ENCODE results near the gene RTTN. TPM values are rescaled to one million over a fixed set of nuclear protein-coding genes. Genes with fewer than 3 reads are reported as not detected.

The RTTN gene
- total RNA-seq, 1 donor from 2014 or later, result 21.0 TPM

GRCh38 chr18:69969491-69969890 lies 236.0 kb downstream of the RTTN start:
- TF ChIP-seq CTCF (IDR thresholded peaks at IDR 0.05; ENCODE audit: partially characterized antibody, unreplicated experiment), result no peak
- H3K4me1 Mint-ChIP-seq (ENCODE audit: low read depth, unreplicated experiment), result no peaks in the 10 kb centered on the region
- no peaks in the 10 kb centered on the region for H3K9me3 Mint-ChIP-seq (ENCODE audit: unreplicated experiment)
- H3K27me3 Mint-ChIP-seq (ENCODE audit: unreplicated experiment), result peaks cover 3% of the 10 kb centered on the region
- no peak overlapping the region for H3K4me3 Mint-ChIP-seq (ENCODE audit: unreplicated experiment)
- no peaks in the 10 kb centered on the region for H3K36me3 Mint-ChIP-seq (ENCODE audit: unreplicated experiment)
- H3K27ac Mint-ChIP-seq (ENCODE audit: unreplicated experiment), result no peak overlapping the region
- no peak for DNase-seq

DNA sequence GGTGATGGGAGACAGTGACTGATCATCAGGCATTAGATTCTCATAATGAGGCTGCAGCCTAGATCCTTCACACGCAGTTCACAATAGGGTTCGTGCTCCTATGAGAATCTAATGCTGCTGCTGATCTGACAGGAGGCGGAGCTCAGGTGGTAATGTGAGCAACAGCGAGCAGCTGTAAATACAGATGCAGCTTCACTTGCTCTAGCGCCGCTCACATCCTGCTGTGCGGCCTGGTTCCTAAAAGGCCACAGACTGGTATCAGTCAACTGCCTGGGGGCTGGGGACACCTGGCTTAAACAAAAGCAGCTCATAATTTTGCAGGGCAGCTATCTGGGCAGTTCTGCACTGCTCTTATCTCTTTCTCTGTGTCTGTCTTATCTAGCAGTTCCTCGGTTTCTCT lies 237.4 kb downstream of the RTTN start:
- H3K9me3 Mint-ChIP-seq (ENCODE audit: unreplicated experiment), result no peaks in the 10 kb centered on the region
- H3K4me3 Mint-ChIP-seq (ENCODE audit: unreplicated experiment), result no peak overlapping the region
- no peak for TF ChIP-seq CTCF (IDR thresholded peaks at IDR 0.05; ENCODE audit: partially characterized antibody, unreplicated experiment)
- peaks cover 1% of the 10 kb centered on the region for H3K27me3 Mint-ChIP-seq (ENCODE audit: unreplicated experiment)
- no peaks in the 10 kb centered on the region for H3K36me3 Mint-ChIP-seq (ENCODE audit: unreplicated experiment)
- H3K27ac Mint-ChIP-seq (ENCODE audit: unreplicated experiment), result no peak overlapping the region
- no peaks in the 10 kb centered on the region for H3K4me1 Mint-ChIP-seq (ENCODE audit: low read depth, unreplicated experiment)
- DNase-seq, result no peak

DNA sequence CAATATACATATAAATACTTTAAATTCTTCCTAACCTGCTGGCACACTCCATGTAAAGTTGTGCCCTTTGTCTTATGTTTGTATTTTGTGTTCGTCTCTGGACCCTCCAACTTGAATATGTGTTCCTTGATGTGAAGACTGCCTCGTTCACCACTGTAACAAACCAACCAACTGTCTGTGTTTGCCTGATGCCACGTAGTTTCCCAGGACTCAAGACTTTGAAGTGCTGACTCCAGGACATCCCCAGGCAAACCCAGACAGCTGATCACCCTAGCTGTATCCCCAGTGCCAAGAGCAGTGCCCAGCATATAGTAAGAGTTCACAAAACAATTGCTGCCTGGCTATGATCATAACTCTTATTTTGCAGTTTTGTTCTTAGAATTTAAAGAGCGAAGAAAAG lies 242.3 kb downstream of the RTTN start:
- H3K9me3 Mint-ChIP-seq (ENCODE audit: unreplicated experiment), result peaks cover 1% of the 10 kb centered on the region
- peaks cover 1% of the 10 kb centered on the region for H3K27me3 Mint-ChIP-seq (ENCODE audit: unreplicated experiment)
- no peak for TF ChIP-seq CTCF (IDR thresholded peaks at IDR 0.05; ENCODE audit: partially characterized antibody, unreplicated experiment)
- no peaks in the 10 kb centered on the region for H3K4me1 Mint-ChIP-seq (ENCODE audit: low read depth, unreplicated experiment)
- H3K4me3 Mint-ChIP-seq (ENCODE audit: unreplicated experiment), result no peak overlapping the region
- no peak for DNase-seq
- no peak overlapping the region for H3K27ac Mint-ChIP-seq (ENCODE audit: unreplicated experiment)
- no peaks in the 10 kb centered on the region for H3K36me3 Mint-ChIP-seq (ENCODE audit: unreplicated experiment)

GRCh38 chr18:69961718-69962117 lies 243.8 kb downstream of the RTTN start:
- Mint-ChIP-seq H3K9me3 (ENCODE audit: unreplicated experiment) (peaks cover 3% of the 10 kb centered on the region), H3K27me3 (ENCODE audit: unreplicated experiment) (peaks cover 1% of the 10 kb centered on the region), H3K4me1 (ENCODE audit: low read depth, unreplicated experiment) (no peaks in the 10 kb centered on the region), H3K27ac (ENCODE audit: unreplicated experiment) (no peak overlapping the region), H3K36me3 (ENCODE audit: unreplicated experiment) (no peaks in the 10 kb centered on the region), H3K4me3 (ENCODE audit: unreplicated experiment) (no peak overlapping the region)
- no peak for DNase-seq
- TF ChIP-seq CTCF (IDR thresholded peaks at IDR 0.05; ENCODE audit: partially characterized antibody, unreplicated experiment), result no peak

GRCh38 chr18:69958422-69958821 lies 247.1 kb downstream of the RTTN start:
- peaks cover 3% of the 10 kb centered on the region for H3K9me3 Mint-ChIP-seq (ENCODE audit: unreplicated experiment)
- no peak overlapping the region for H3K27ac Mint-ChIP-seq (ENCODE audit: unreplicated experiment)
- no peak for DNase-seq
- no peak overlapping the region for H3K4me3 Mint-ChIP-seq (ENCODE audit: unreplicated experiment)
- no peaks in the 10 kb centered on the region for H3K4me1 Mint-ChIP-seq (ENCODE audit: low read depth, unreplicated experiment)
- H3K27me3 Mint-ChIP-seq (ENCODE audit: unreplicated experiment), result no peaks in the 10 kb centered on the region
- no peak for TF ChIP-seq CTCF (IDR thresholded peaks at IDR 0.05; ENCODE audit: partially characterized antibody, unreplicated experiment)
- H3K36me3 Mint-ChIP-seq (ENCODE audit: unreplicated experiment), result no peaks in the 10 kb centered on the region

All from glutamatergic neuron (in vitro differentiated cells).